ENCODE measurements around the gene CDCP1. TPM values are rescaled to one million over a fixed set of nuclear protein-coding genes. Genes with fewer than 3 reads are reported as not detected.
"Not testable (repeated sequence)": the region's sequence is repeated elsewhere in the genome, so short reads cannot be mapped to it uniquely, and the experiment has no call there.

The CDCP1 gene
- polyA plus RNA-seq, 3 donors from 2014 or later, result 1.1 to 3.3 (median 2.0) TPM

GRCh38 chr3:45165497-45166283 lies 19.5 kb upstream of the CDCP1 start:
- Mint-ChIP-seq H3K4me1 (peaks cover 13 to 22% of the 10 kb centered on the region in 2 donors), H3K27ac (peak overlapping the region in 3 of 6 donors; percentile 36 to 48 (median 37)), H3K27me3 (ENCODE audit: low read depth in 3 of 3) (peaks cover 0 to 6% (median 0%) of the 10 kb centered on the region in 3 donors), H3K36me3 (no peaks in the 10 kb centered on the region), H3K4me3 (no peak overlapping the region), H3K9me3 (no peaks in the 10 kb centered on the region)
- no peak for DNase-seq

DNA sequence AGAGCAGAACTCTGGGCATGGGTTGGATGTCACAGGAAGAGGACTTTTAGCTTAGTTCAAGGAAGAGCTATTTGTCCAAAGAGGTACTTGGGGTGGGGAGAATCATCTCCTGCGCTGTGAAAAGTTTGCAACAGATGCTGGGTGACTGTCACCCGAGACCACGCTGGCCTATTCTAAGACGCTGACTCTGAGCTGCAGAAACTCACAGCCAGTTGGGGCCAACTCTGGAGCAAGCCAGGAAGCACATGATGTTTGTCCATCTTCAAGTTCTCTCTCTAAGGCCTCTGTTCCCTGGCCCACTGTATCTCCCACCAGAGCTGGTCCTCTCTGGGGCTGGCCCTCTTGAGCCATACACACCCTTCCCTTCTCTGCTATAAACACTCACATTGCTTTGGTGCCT lies 17.9 kb upstream of the CDCP1 start:
- Mint-ChIP-seq H3K9me3 (no peaks in the 10 kb centered on the region), H3K4me1 (peaks cover 13 to 22% of the 10 kb centered on the region in 2 donors), H3K27ac (no peak overlapping the region), H3K36me3 (no peaks in the 10 kb centered on the region), H3K4me3 (no peak overlapping the region), H3K27me3 (ENCODE audit: low read depth in 3 of 3) (peaks cover 0 to 9% (median 0%) of the 10 kb centered on the region in 3 donors)
- DNase-seq, result no peak

- Mint-ChIP-seq H3K27me3 (ENCODE audit: low read depth in 3 of 3) (peaks cover 0 to 9% (median 0%) of the 10 kb centered on the region in 3 donors), H3K36me3 (no peaks in the 10 kb centered on the region), H3K27ac (peak overlapping the region in 1 of 6 donors; percentile 55)
Observed at GRCh38 chr3:45163481-45163880, 17.3 kb upstream of the CDCP1 start.

GRCh38 chr3:45154641-45155147 lies 8.5 kb upstream of the CDCP1 start:
- no peak overlapping the region for H3K27ac Mint-ChIP-seq
- H3K36me3 Mint-ChIP-seq, result peaks cover 0 to 4% (median 3%) of the 10 kb centered on the region in 3 donors
- peaks cover 0 to 5% (median 2%) of the 10 kb centered on the region in 6 donors for H3K9me3 Mint-ChIP-seq
- H3K27me3 Mint-ChIP-seq (ENCODE audit: low read depth in 3 of 3), result peaks cover 3 to 17% (median 6%) of the 10 kb centered on the region in 3 donors
- DNase-seq, result no peak
- no peak overlapping the region for H3K4me3 Mint-ChIP-seq
- no peaks in the 10 kb centered on the region for H3K4me1 Mint-ChIP-seq

More at GRCh38 chr3:45163481-45163880, 17.3 kb upstream of the CDCP1 start:
- peaks cover 13 to 22% of the 10 kb centered on the region in 2 donors for H3K4me1 Mint-ChIP-seq
- no peak for DNase-seq
- no peak overlapping the region for H3K4me3 Mint-ChIP-seq
- H3K9me3 Mint-ChIP-seq, result no peaks in the 10 kb centered on the region

DNA sequence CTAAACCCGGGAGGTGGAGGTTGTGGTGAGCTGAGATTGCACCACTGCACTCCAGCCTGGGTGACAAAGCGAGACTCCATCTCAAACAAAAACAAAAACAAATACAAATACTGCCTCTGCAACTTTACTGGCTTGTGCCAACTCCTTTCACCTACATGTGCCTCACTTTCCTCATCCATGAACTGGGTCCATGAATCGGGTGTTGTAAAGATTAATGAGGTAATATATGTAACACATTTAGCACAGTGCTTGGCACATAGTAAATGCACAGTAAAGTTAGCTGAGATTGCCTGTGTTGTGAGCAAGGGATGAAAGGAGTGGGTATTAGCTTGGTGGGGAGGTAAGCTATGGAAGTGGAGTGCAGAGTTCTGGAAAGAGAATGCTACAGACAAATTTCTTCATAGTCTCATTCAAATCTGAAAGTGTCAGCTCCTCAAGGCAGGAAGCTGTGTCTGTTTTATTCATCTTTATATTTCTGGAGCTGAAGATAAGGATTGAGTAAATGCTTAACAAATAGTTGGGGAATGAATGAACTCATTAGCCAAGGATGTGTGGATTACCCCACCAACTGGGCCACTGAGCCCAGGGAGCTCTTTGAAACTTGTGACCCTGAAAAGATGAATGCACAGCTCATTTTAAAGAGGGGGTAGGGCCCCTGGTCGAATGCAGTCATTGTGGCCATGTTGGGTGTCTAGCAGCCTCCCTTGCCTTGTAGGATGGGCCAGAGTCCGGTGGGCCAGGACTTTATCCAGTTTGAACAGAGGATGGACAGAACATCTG lies 7.7 kb upstream of the CDCP1 start:
- Mint-ChIP-seq H3K36me3 (peaks cover 0 to 4% (median 3%) of the 10 kb centered on the region in 3 donors), H3K9me3 (peaks cover 0 to 5% (median 2%) of the 10 kb centered on the region in 6 donors), H3K4me3 (no peak overlapping the region), H3K4me1 (no peaks in the 10 kb centered on the region), H3K27me3 (ENCODE audit: low read depth in 3 of 3) (peaks cover 6 to 19% (median 6%) of the 10 kb centered on the region in 3 donors), H3K27ac (no peak overlapping the region)
- no peak for DNase-seq

DNA sequence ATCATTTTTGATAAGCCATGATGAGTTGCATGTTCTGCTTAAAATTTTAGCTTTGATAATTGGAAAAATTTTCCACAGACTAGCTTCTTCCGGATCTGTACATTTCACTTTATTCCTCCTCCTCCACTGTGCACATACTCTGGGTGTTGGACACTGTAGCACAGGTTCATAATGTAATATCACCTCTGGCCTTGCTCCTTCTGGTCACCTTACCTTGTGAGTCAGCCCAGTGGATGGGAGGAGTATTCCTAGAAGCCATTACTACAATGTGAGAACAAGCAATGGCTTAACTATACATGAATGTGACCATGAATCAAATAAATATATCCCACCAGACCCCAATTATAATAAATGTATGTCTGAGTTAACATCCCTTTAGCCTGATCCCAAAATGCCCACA lies 6.1 kb upstream of the CDCP1 start:
- Mint-ChIP-seq H3K27me3 (ENCODE audit: low read depth in 3 of 3) (peaks cover 6 to 24% (median 12%) of the 10 kb centered on the region in 3 donors), H3K4me1 (no peaks in the 10 kb centered on the region), H3K4me3 (no peak overlapping the region), H3K36me3 (peaks cover 0 to 4% (median 3%) of the 10 kb centered on the region in 3 donors), H3K27ac (no peak overlapping the region), H3K9me3 (peaks cover 0 to 5% (median 2%) of the 10 kb centered on the region in 6 donors)
- DNase-seq, result no peak

DNA sequence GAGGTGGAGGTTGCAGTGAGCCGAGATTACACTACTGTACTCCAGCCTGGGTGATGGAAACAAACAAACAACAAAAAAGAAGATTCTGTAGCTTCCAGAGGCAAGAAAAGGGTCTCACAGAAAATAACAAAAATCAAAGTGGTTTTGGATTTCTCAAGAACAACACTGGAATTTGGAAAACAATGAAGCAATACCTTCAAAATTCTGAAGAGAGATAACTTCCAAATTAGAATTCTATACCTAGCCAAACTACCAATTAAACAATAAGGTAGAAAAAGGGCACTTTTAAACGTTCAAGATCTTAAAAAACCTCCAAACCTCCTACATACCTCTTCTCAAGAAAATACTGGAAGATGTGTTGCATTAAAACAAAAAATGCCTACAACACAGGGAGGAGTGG lies 4.9 kb upstream of the CDCP1 start:
- Mint-ChIP-seq H3K4me3 (no peak overlapping the region), H3K27me3 (ENCODE audit: low read depth in 3 of 3) (peaks cover 6 to 25% (median 19%) of the 10 kb centered on the region in 3 donors)

GRCh38 chr3:45148921-45149320 lies 2.7 kb upstream of the CDCP1 start:
- H3K27ac Mint-ChIP-seq, result no peak overlapping the region
- no peak for DNase-seq
- H3K36me3 Mint-ChIP-seq, result peaks cover 0 to 4% (median 3%) of the 10 kb centered on the region in 3 donors
- H3K4me3 Mint-ChIP-seq, result no peak overlapping the region
- peaks cover 0 to 5% (median 2%) of the 10 kb centered on the region in 6 donors for H3K9me3 Mint-ChIP-seq
- H3K4me1 Mint-ChIP-seq, result peaks cover 16 to 17% of the 10 kb centered on the region in 2 donors
- peaks cover 5 to 28% (median 26%) of the 10 kb centered on the region in 3 donors for H3K27me3 Mint-ChIP-seq (ENCODE audit: low read depth in 3 of 3)

More for the DNA sequence above, 4.9 kb upstream of the CDCP1 start:
- no peak for DNase-seq
- Mint-ChIP-seq H3K4me1 (peaks cover 0 to 3% of the 10 kb centered on the region in 2 donors), H3K9me3 (peaks cover 0 to 5% (median 2%) of the 10 kb centered on the region in 6 donors), H3K36me3 (peaks cover 0 to 4% (median 3%) of the 10 kb centered on the region in 3 donors), H3K27ac (no peak overlapping the region)

DNA sequence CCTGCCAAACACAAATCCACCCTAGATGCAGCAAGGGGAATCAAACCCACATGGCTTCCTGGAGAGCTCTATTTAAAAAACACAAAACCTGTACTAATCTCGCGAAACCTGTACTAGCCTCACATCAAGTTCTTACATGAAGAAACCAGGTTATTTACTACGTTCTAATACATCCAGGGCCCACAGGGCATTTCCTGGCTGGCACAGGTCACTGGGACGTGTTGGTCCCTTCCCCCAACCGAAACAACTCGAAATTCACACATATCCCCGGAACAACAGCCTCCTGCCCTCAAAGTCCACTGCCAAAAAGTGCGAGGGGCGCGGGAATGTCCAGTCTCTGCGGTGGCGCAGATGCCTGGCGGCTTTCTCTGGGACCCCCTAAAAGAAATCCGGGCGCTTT lies 955 bp downstream of the CDCP1 start:
- Mint-ChIP-seq H3K4me1 (peaks cover 17 to 18% of the 10 kb centered on the region in 2 donors), H3K27ac (no peak overlapping the region), H3K27me3 (ENCODE audit: low read depth in 3 of 3) (peaks cover 6 to 34% (median 26%) of the 10 kb centered on the region in 3 donors), H3K4me3 (peak overlapping the region; percentile 50 to 75 (median 61)), H3K36me3 (no peaks in the 10 kb centered on the region), H3K9me3 (peaks cover 0 to 2% (median 0%) of the 10 kb centered on the region in 6 donors)
- DNase-seq, result no peak

DNA sequence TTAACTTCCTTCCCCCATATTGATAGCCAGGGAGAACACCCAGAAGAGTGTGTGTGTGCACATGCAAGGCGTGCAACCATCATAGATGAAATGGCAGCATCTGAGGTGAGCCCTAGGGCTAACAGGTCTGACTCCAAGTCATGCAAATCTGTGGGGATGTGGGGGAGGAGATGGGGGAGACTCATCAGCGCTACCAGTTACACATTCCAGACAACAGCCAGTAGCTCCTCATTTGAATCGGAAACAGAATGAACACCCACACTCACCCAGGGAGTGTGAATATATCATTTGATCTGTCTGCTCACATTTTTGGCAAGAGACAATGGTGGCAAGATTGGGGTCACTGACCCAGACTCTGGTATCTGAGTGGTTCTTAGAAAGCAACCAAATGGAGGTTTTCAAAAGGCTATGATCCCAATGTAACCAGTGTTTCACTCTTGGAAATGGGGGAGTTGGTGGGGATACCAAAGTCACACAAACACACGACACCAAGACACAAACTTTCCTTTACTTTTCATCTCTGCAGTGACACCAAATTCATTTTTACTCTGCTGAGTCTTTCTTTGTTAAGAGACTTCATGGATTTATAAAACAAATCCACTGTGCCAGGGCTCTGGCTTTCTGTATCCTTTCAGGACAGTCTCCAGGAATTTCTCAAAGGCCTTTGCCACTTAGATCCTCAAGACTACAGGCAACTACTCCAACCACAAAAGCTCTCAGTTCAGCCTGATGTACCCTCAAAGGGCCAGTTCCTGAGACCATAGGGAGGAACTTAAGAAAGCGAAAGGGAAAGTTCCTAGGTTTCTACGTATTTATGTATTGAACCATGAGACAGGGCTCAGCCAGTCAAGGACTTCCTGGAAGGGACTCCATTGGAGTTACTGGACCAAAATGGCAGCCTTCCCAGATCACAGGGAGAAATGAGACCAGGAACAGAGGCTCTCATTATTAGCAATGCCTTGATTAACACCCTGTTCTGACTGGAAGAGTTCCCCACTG lies 2.2 kb downstream of the CDCP1 start:
- Mint-ChIP-seq H3K9me3 (no peaks in the 10 kb centered on the region), H3K4me3 (peak overlapping the region; percentile 27 to 68 (median 55)), H3K27ac (peak overlapping the region in 1 of 6 donors; percentile 38), H3K27me3 (ENCODE audit: low read depth in 3 of 3) (peaks cover 6 to 31% (median 22%) of the 10 kb centered on the region in 3 donors), H3K36me3 (no peaks in the 10 kb centered on the region), H3K4me1 (peaks cover 17 to 18% of the 10 kb centered on the region in 2 donors)
- no peak for DNase-seq

- peaks cover 13 to 18% of the 10 kb centered on the region in 2 donors for H3K4me1 Mint-ChIP-seq
- H3K27me3 Mint-ChIP-seq (ENCODE audit: low read depth in 3 of 3), result peaks cover 4 to 17% (median 16%) of the 10 kb centered on the region in 3 donors
- not testable (repeated sequence) for H3K36me3 Mint-ChIP-seq, H3K4me3 Mint-ChIP-seq, H3K9me3 Mint-ChIP-seq, DNase-seq, H3K27ac Mint-ChIP-seq
Observed at GRCh38 chr3:45140770-45141155, 5.4 kb downstream of the CDCP1 start.

DNA sequence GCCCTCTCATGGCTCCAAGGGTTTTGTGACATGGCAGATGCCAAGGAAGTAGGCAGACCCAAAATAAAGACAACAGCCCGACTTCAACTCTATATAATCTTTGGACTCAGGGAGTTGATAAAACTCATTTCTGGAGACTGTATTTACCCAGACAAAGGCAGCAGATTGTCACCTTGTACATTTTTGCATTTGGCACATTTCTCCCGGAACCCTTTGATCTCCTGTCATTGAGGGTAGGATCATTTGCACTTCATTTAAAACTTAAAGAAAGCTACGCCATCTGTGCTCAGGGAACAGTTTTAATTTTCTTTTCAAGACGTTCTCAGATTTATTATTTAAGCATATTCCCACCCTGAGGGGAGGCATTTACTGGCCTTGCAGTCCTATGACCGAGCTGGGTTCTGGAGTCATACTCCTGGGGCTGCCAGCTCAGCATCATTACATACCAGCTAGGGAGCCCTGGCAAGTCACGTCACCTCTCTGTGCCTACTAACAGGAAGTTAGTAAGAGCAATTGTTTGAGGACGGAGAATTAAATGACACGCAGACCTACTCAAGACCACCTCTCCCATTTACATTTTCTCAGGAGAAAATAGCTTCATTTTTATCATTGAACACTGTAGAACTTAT lies 5.9 kb downstream of the CDCP1 start:
- no peaks in the 10 kb centered on the region for H3K9me3 Mint-ChIP-seq
- H3K27me3 Mint-ChIP-seq (ENCODE audit: low read depth in 3 of 3), result peaks cover 4 to 16% (median 13%) of the 10 kb centered on the region in 3 donors
- H3K27ac Mint-ChIP-seq, result no peak overlapping the region
- H3K4me3 Mint-ChIP-seq, result no peak overlapping the region
- H3K36me3 Mint-ChIP-seq, result no peaks in the 10 kb centered on the region
- DNase-seq, result no peak
- peaks cover 9 to 16% of the 10 kb centered on the region in 2 donors for H3K4me1 Mint-ChIP-seq
